ENCODE data around the gene BRIP1.

BRIP1 gene

GRCh38 chr17:61702450-61702849 is 160.9 kb downstream of the BRIP1 start:
- Histone ChIP-seq H3K4me3 (IDR thresholded peaks at IDR 0.05; ENCODE audit: insufficient read depth, low read depth, low read length) (no peak overlapping the region), H3K27me3 (ENCODE audit: insufficient read depth, low read depth) (no peaks in the 10 kb centered on the region), H3K36me3 (ENCODE audit: insufficient read depth) (no peaks in the 10 kb centered on the region), H4K20me1 (ENCODE audit: insufficient read depth) (no peaks in the 10 kb centered on the region), H3K4me1 (ENCODE audit: low read depth, poor library complexity, severe bottlenecking) (no peaks in the 10 kb centered on the region), H3K9ac (no peak overlapping the region), H2AFZ (ENCODE audit: low read depth) (no peak overlapping the region), H3K4me2 (no peak overlapping the region), H3K27ac (no peak overlapping the region), H3K79me2 (ENCODE audit: insufficient read depth, low read depth) (no peaks in the 10 kb centered on the region)
- TF ChIP-seq, protein P1, sequence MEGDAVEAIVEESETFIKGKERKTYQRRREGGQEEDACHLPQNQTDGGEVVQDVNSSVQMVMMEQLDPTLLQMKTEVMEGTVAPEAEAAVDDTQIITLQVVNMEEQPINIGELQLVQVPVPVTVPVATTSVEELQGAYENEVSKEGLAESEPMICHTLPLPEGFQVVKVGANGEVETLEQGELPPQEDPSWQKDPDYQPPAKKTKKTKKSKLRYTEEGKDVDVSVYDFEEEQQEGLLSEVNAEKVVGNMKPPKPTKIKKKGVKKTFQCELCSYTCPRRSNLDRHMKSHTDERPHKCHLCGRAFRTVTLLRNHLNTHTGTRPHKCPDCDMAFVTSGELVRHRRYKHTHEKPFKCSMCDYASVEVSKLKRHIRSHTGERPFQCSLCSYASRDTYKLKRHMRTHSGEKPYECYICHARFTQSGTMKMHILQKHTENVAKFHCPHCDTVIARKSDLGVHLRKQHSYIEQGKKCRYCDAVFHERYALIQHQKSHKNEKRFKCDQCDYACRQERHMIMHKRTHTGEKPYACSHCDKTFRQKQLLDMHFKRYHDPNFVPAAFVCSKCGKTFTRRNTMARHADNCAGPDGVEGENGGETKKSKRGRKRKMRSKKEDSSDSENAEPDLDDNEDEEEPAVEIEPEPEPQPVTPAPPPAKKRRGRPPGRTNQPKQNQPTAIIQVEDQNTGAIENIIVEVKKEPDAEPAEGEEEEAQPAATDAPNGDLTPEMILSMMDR (conservative IDR thresholded peaks at IDR 0.05; ENCODE audit: low read depth, low read length), result no peak

- no peak overlapping the region for H3K4me2 ChIP-seq
- no peak overlapping the region for H2AFZ ChIP-seq (ENCODE audit: low read depth)
- no peaks in the 10 kb centered on the region for H3K27me3 ChIP-seq (ENCODE audit: insufficient read depth, low read depth)
- no peak overlapping the region for H3K4me3 ChIP-seq (IDR thresholded peaks at IDR 0.05; ENCODE audit: insufficient read depth, low read depth, low read length)
- H3K27ac ChIP-seq, result no peak overlapping the region
- TF ChIP-seq, protein P1 (conservative IDR thresholded peaks at IDR 0.05; ENCODE audit: low read depth, low read length), result no peak
- no peaks in the 10 kb centered on the region for H3K4me1 ChIP-seq (ENCODE audit: low read depth, poor library complexity, severe bottlenecking)
- no peaks in the 10 kb centered on the region for H3K36me3 ChIP-seq (ENCODE audit: insufficient read depth)
- no peak overlapping the region for H3K9ac ChIP-seq
- no peaks in the 10 kb centered on the region for H3K79me2 ChIP-seq (ENCODE audit: insufficient read depth, low read depth)
- H4K20me1 ChIP-seq (ENCODE audit: insufficient read depth), result no peaks in the 10 kb centered on the region
These were observed 161.3 kb downstream of the BRIP1 start for GRCh38 chr17:61701978-61702377.

GRCh38 chr17:61701334-61701733 is 162.0 kb downstream of the BRIP1 start:
- no peaks in the 10 kb centered on the region for H4K20me1 ChIP-seq (ENCODE audit: insufficient read depth)
- H3K4me1 ChIP-seq (ENCODE audit: low read depth, poor library complexity, severe bottlenecking), result no peaks in the 10 kb centered on the region
- no peak overlapping the region for H3K27ac ChIP-seq
- H3K36me3 ChIP-seq (ENCODE audit: insufficient read depth), result no peaks in the 10 kb centered on the region
- no peak overlapping the region for H3K4me3 ChIP-seq (IDR thresholded peaks at IDR 0.05; ENCODE audit: insufficient read depth, low read depth, low read length)
- H3K9ac ChIP-seq, result no peak overlapping the region
- H3K4me2 ChIP-seq, result no peak overlapping the region
- TF ChIP-seq, protein P1 (conservative IDR thresholded peaks at IDR 0.05; ENCODE audit: low read depth, low read length), result no peak
- H2AFZ ChIP-seq (ENCODE audit: low read depth), result no peak overlapping the region
- H3K27me3 ChIP-seq (ENCODE audit: insufficient read depth, low read depth), result no peaks in the 10 kb centered on the region
- H3K79me2 ChIP-seq (ENCODE audit: insufficient read depth, low read depth), result no peaks in the 10 kb centered on the region

DNA sequence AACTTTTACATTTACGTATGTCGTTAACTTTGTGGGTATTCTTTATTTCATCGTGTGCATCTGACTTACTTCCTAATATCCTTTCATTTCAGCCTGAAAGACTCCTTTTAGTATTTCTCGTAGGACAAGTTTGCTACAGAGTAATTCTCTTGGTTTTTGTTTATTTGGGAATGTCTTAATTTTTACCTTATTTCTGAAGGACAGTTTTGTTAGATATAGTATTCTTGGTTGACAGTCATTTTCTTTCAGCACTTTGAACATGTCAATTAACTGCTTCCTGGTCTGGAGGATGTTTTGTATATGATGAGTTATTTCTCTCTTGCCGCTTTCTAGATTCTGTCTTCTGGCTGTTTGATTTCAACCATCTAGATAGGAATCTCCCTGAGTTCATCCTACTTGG is 163.1 kb downstream of the BRIP1 start:
- H4K20me1 ChIP-seq (ENCODE audit: insufficient read depth), result no peaks in the 10 kb centered on the region
- H3K4me3 ChIP-seq (IDR thresholded peaks at IDR 0.05; ENCODE audit: insufficient read depth, low read depth, low read length), result no peak overlapping the region
- H3K36me3 ChIP-seq (ENCODE audit: insufficient read depth), result no peaks in the 10 kb centered on the region
- H3K79me2 ChIP-seq (ENCODE audit: insufficient read depth, low read depth), result no peaks in the 10 kb centered on the region
- H3K9ac ChIP-seq, result no peak overlapping the region
- TF ChIP-seq, protein P1 (conservative IDR thresholded peaks at IDR 0.05; ENCODE audit: low read depth, low read length), result no peak
- no peaks in the 10 kb centered on the region for H3K4me1 ChIP-seq (ENCODE audit: low read depth, poor library complexity, severe bottlenecking)
- H3K27me3 ChIP-seq (ENCODE audit: insufficient read depth, low read depth), result no peaks in the 10 kb centered on the region
- no peak overlapping the region for H3K4me2 ChIP-seq
- no peak overlapping the region for H2AFZ ChIP-seq (ENCODE audit: low read depth)
- no peak overlapping the region for H3K27ac ChIP-seq

All from KMS-11 (cell line).